K562 (cell line): ENCODE results near the gene HLA-DPA1. TPM values are rescaled to one million over a fixed set of nuclear protein-coding genes. Genes with fewer than 3 reads are reported as not detected.

ENCODE experiments used
- ATAC-seq: fragments of 200-7000 bp; cut with Tn5 transposase; 3 replicates; pipeline ENCODE4 v1.9.1; 2020; ENCODE audit warnings: moderate library complexity
- BruUV-seq: library from RNA; stranded (reverse); fragments of 400-500 nt; replicated peaks from 2 replicates; lab custom pipeline; 2021; lab: Mats Ljungman, UMichigan
- CTCF ChIA-PET: fragments of 300-600 bp; formaldehyde crosslinking; extraction: SDS; loops from one replicate; lab custom pipeline; 2021; ENCODE audit warnings: low intra/inter-chr PET ratio; lab: Yijun Ruan, JAX
- POLR2A ChIA-PET: fragments of 300-600, 350-650 bp; sonication (Branson Sonifier 250); formaldehyde crosslinking; extraction: SDS; loops from one replicate; lab custom pipeline; 2021; ENCODE audit warnings: antibody characterized with exemption, inconsistent platforms; lab: Yijun Ruan, JAX
- DNase-seq, 4 experiments: peaks; one replicate each; pipeline versions ENCODE4 v3.0.0 to v3.0.0-alpha.2; 2011 to 2018; ENCODE audit warnings: low spot score in 3 of 4, mixed read lengths in 3 of 4; ENCODE audit errors: extremely low read depth in 1 of 4
- FAIRE-seq: peaks from 2 replicates; lab custom pipeline; 2011; peaks lifted over from hg19 to GRCh38; lab: Jason Lieb, UNC
- H2AFZ ChIP-seq: 2 replicates; pipeline ENCODE4 v1.6.0; 2011; ENCODE audit warnings: low read depth, low read length, control low read depth, inconsistent platforms
- H3K27ac ChIP-seq: fragments of 200-600 bp; 3 replicates; pipeline ENCODE4 v1.8.0; 2011; ENCODE audit warnings: low read depth, mild to moderate bottlenecking, control low read depth, inconsistent platforms, low read length, moderate library complexity, mixed read lengths; ENCODE audit errors: extremely low read depth
- H3K27me3 ChIP-seq, 2 experiments: fragments of 300-600 bp in 1 of 2; 2 replicates in 1 of 2; 3 replicates in 1 of 2; pipeline versions ENCODE4 v1.6.0 to v1.8.0; 2011; ENCODE audit warnings: inconsistent platforms in 2 of 2, low read length in 2 of 2, mild to moderate bottlenecking in 1 of 2, mixed read lengths in 1 of 2, moderate library complexity in 1 of 2; ENCODE audit not compliant: control insufficient read depth in 2 of 2, insufficient read depth in 2 of 2
- H3K36me3 ChIP-seq: fragments of 300-600 bp; 3 replicates; pipeline ENCODE4 v1.8.0; 2011; ENCODE audit warnings: mild to moderate bottlenecking, low read length, inconsistent platforms; ENCODE audit not compliant: control insufficient read depth, insufficient read depth
- H3K4me1 ChIP-seq, 2 experiments: fragments of 200-600 bp in 1 of 2; replicated peaks in 1 of 2; 2 replicates in 1 of 2; 3 replicates in 1 of 2; pipeline versions ENCODE4 v1.5.1 to v1.8.0; 2011; ENCODE audit warnings: inconsistent platforms in 2 of 2, low read length in 2 of 2, mild to moderate bottlenecking in 1 of 2, mixed read lengths in 1 of 2, moderate library complexity in 1 of 2; ENCODE audit not compliant: control insufficient read depth in 2 of 2, insufficient read depth in 2 of 2
- H3K4me2 ChIP-seq: 2 replicates; pipeline ENCODE4 v1.6.1; 2011; ENCODE audit warnings: low read length, control low read depth, inconsistent platforms, mixed read lengths; ENCODE audit not compliant: insufficient read depth
- H3K4me3 ChIP-seq: fragments of 200-600 bp; sonication (generic), shearing (Covaris generic); 2 replicates; pipeline ENCODE4 v1.5.1; 2016; ENCODE audit warnings: control low read depth, inconsistent platforms
- H3K79me2 ChIP-seq: fragments of 200-600 bp; 3 replicates; pipeline ENCODE4 v1.8.0; 2011; ENCODE audit warnings: low read length, inconsistent platforms; ENCODE audit not compliant: control insufficient read depth, insufficient read depth
- H3K9ac ChIP-seq, 2 experiments: 2 replicates each; pipeline versions ENCODE4 v1.6.0 to v1.6.1; 2011; ENCODE audit warnings: low read depth in 2 of 2, low read length in 2 of 2, control low read depth in 1 of 2, inconsistent platforms in 1 of 2, mild to moderate bottlenecking in 1 of 2, mixed read lengths in 1 of 2; ENCODE audit not compliant: insufficient read depth in 1 of 2
- H3K9me1 ChIP-seq: one replicate; pipeline ENCODE4 v1.6.0; 2011; ENCODE audit warnings: inconsistent platforms, mild to moderate bottlenecking, low read length, moderate library complexity; ENCODE audit not compliant: control insufficient read depth, insufficient read depth
- H3K9me3 ChIP-seq: replicated peaks from 2 replicates; pipeline ENCODE4 v1.5.1; 2011; ENCODE audit warnings: low read depth, low read length, inconsistent platforms; ENCODE audit not compliant: control insufficient read depth, insufficient read depth
- H4K20me1 ChIP-seq: replicated peaks from 2 replicates; pipeline ENCODE4 v1.6.1; 2011; ENCODE audit warnings: low read length, inconsistent platforms, mixed read lengths; ENCODE audit not compliant: control insufficient read depth, insufficient read depth
- CEBPZ ChIP-seq: fragments of 150-350 bp; IDR thresholded peaks from 2 replicates; pipeline ENCODE4 v1.6.1; 2014; ENCODE audit warnings: low read depth, mild to moderate bottlenecking, low read length, borderline replicate concordance
- CREB1 ChIP-seq, 2 experiments: sonication (generic) in 1 of 2; formaldehyde crosslinking in 1 of 2; IDR thresholded peaks; 2 replicates each; pipeline versions ENCODE4 v1.6.1 to v1.8.0; 2012 to 2022; ENCODE audit warnings: inconsistent platforms in 1 of 2, mild to moderate bottlenecking in 1 of 2, missing genetic modification reagents in 1 of 2, moderate library complexity in 1 of 2
- NUFIP1 ChIP-seq: fragments of 450-650 bp; IDR thresholded peaks from 2 replicates; pipeline ENCODE4 v1.6.1; 2018; ENCODE audit not compliant: partially characterized antibody
- TEAD1 ChIP-seq, 2 experiments: fragments of 450-650 bp in 1 of 2; sonication (generic) in 1 of 2; formaldehyde crosslinking; IDR thresholded peaks; 2 replicates each; pipeline versions ENCODE4 v1.4.0 to v1.8.0; 2020 to 2022; ENCODE audit warnings: mild to moderate bottlenecking in 2 of 2, missing genetic modification reagents in 1 of 2
- TRIM24 ChIP-seq, 2 experiments: fragments of 450-650 bp; IDR thresholded peaks; 2 replicates each; pipeline ENCODE4 v1.6.1; 2016
- ZNF121 ChIP-seq: sonication (generic); formaldehyde crosslinking; conservative IDR thresholded peaks from 2 replicates; pipeline ENCODE4 v1.8.0; 2022; ENCODE audit warnings: missing genetic modification reagents
- ZNF146 ChIP-seq: IDR thresholded peaks from one replicate; pipeline ENCODE4 v1.6.1; 2018; ENCODE audit warnings: missing compliant biosample characterization; ENCODE audit not compliant: unreplicated experiment
- in situ Hi-C: fragments of 300-500 bp; cut with MboI; formaldehyde crosslinking; loops from 4 replicates; pipeline ENCODE4 v1.15.0; 2018; ENCODE audit warnings: inconsistent platforms, mixed read lengths
- intact Hi-C: fragments of 100-400 bp; cut with micrococcal nuclease; formaldehyde crosslinking; loops from 2 replicates; pipeline ENCODE4 v1.14.2; 2022
- polyA plus RNA-seq, 8 experiments: library from polyadenylated mRNA; depleted of rRNA in 4 of 8; stranded (reverse) in 5 of 8; unstranded in 3 of 8; fragments of >200 nt; fragmentation: Nextera tagmentation in 2 of 8; fragmentation: Illumina TruSeq in 1 of 8; extraction: Ambion mirVana in 2 of 8; extraction: Trizol in 1 of 8; gene quantifications; 2 replicates each; pipeline versions ENCODE4 v1.2.1 to v1.2.3, GENCODE V29; 2011 to 2014; ENCODE audit warnings: inconsistent platforms in 1 of 8, missing spikeins in 1 of 8
- total RNA-seq, 7 experiments: library from RNA; depleted of rRNA in 6 of 7; stranded (reverse); fragments of >200 nt in 6 of 7; fragmentation: Illumina TruSeq in 2 of 7; extraction: Trizol in 2 of 7; gene quantifications; 2 replicates each; pipeline versions ENCODE4 v1.2.1 to v1.2.3, GENCODE V29; 2011 to 2021; ENCODE audit warnings: low replicate concordance in 1 of 7

Gene HLA-DPA1
- total and polyA plus RNA-seq, 9 of the 15 experiments (the other 6 are each of a cell fraction or from before 2014, with no cell fraction given) = 0.23 to 0.93 (median 0.55) TPM

DNA sequence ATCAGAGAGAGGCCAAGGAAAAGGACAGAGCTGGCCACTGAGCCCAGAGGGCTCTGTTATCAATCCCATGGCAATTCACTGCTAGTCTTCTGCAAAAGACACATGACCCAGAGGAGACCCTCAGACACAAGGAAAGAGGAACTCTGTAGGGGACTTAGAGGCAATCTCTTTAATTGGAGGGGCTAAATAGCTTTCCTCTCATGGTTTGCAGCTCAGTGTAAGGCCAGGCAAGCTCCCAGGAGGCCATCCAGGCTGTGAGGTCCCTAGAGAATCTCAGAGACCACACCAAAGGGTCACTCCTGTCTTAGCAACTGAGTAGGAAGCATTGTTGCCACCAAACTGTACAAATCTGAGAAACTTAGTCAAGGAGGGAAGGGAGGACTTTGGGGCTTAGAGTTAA lies 54.1 kb downstream of the HLA-DPA1 start:
- Histone ChIP-seq H3K9me1 (no peaks in the 10 kb centered on the region), H3K36me3 (no peaks in the 10 kb centered on the region), H2AFZ (no peak overlapping the region), H3K27me3 (peaks cover 16 to 41% of the 10 kb centered on the region in 2 experiments), H4K20me1 (peaks cover 4% of the 10 kb centered on the region; the same call in 1 of the 2 replicates), H3K9me3 (no peaks in the 10 kb centered on the region), H3K4me2 (no peak overlapping the region), H3K79me2 (no peaks in the 10 kb centered on the region), H3K9ac (no peak overlapping the region), H3K4me3 (no peak overlapping the region), H3K27ac (no peak overlapping the region), H3K4me1 (no peaks in the 10 kb centered on the region)
- in situ Hi-C loops = loop anchor here (5.0 kb wide), 2 partner anchors 68 to 228 kb away; no protein-coding TSS in a partner anchor
- CTCF ChIA-PET = no interaction called here
- FAIRE-seq (no peak), DNase-seq (peak in 1 of 4 experiments; percentile 4), ATAC-seq (no peak)
- BruUV-seq = no TSS peak
- POLR2A ChIA-PET = interaction anchor here (0.5 to 0.6 kb wide), 2 partner anchors 47 to 278 kb away, joined by 3 read pairs; no protein-coding TSS in a partner anchor
- TF ChIP-seq TEAD1 (CRISPR knock-in tag; IDR thresholded peaks at IDR 0.05) (no peak), CREB1 (IDR thresholded peaks at IDR 0.05) (no peak), CREB1 (CRISPR knock-in tag; IDR thresholded peaks at IDR 0.05) (no peak), ZNF146 (CRISPR knock-in tag) (no peak), CEBPZ (no peak), ZNF121 (CRISPR knock-in tag) (no peak), NUFIP1 (no peak), TRIM24 (IDR thresholded peaks at IDR 0.05) (no peak)
- intact Hi-C loops = loop anchor here (5.0 kb wide), 1 partner anchor 128 kb away; no protein-coding TSS in a partner anchor
